WTC11 (cell line): ENCODE measurements around the gene HDDC3. TPM values are rescaled to one million over a fixed set of nuclear protein-coding genes. Genes with fewer than 3 reads are reported as not detected.

ENCODE experiments used
- ATAC-seq: fragments of 200-7000 bp; cut with Tn5 transposase; 2 replicates; pipeline ENCODE4 v1.10.0; 2021; ENCODE audit warnings: mild to moderate bottlenecking, moderate library complexity
- CTCF ChIA-PET: fragments of 300-600 bp; sonication (Branson Sonifier 250); formaldehyde crosslinking; loops from one replicate; lab custom pipeline; 2021; ENCODE audit warnings: antibody characterized with exemption; lab: Charles Lee
- POLR2A ChIA-PET: fragments of 350-600 bp; sonication (Branson Sonifier 250); formaldehyde crosslinking; loops from one replicate; lab custom pipeline; 2021; ENCODE audit warnings: antibody characterized with exemption; lab: Charles Lee
- DNase-seq: peaks from one replicate; pipeline ENCODE4 v3.0.0; 2021; ENCODE audit warnings: low spot score
- H3K27ac Mint-ChIP-seq: 2 replicates; pipeline ENCODE4 v1.8.0; 2021; ENCODE audit warnings: mixed read lengths
- H3K27me3 Mint-ChIP-seq: 2 replicates; pipeline ENCODE4 v1.8.0; 2021; ENCODE audit warnings: low read depth, mild to moderate bottlenecking, moderate library complexity, mixed read lengths
- H3K36me3 Mint-ChIP-seq: 2 replicates; pipeline ENCODE4 v1.8.0; 2021; ENCODE audit warnings: mixed read lengths
- H3K4me1 Mint-ChIP-seq: 2 replicates; pipeline ENCODE4 v1.8.0; 2022; ENCODE audit warnings: mixed read lengths
- H3K4me3 Mint-ChIP-seq: 2 replicates; pipeline ENCODE4 v1.8.0; 2021; ENCODE audit warnings: mild to moderate bottlenecking, moderate library complexity, mixed read lengths
- H3K9me3 Mint-ChIP-seq: 2 replicates; pipeline ENCODE4 v1.8.0; 2021; ENCODE audit warnings: mixed read lengths
- ATF1 ChIP-seq: sonication (generic); formaldehyde crosslinking; IDR thresholded peaks from 2 replicates; pipeline ENCODE4 v1.8.1; 2023; ENCODE audit warnings: mild to moderate bottlenecking, moderate library complexity, missing genetic modification reagents
- ESRRA ChIP-seq: sonication (generic); formaldehyde crosslinking; IDR thresholded peaks from 2 replicates; pipeline ENCODE4 v1.8.1; 2022; ENCODE audit warnings: mild to moderate bottlenecking, missing genetic modification reagents, borderline replicate concordance
- GABPB1 ChIP-seq: sonication (generic); formaldehyde crosslinking; IDR thresholded peaks from 2 replicates; pipeline ENCODE4 v1.8.1; 2023; ENCODE audit warnings: mild to moderate bottlenecking, missing genetic modification reagents
- NFATC4 ChIP-seq: fragments of 250-450 bp; sonication (Bioruptor Pico); IDR thresholded peaks from 2 replicates; pipeline ENCODE4 v1.9.0; 2021; ENCODE audit warnings: mild to moderate bottlenecking
- NFE2L1 ChIP-seq: sonication (generic); formaldehyde crosslinking; IDR thresholded peaks from 2 replicates; pipeline ENCODE4 v1.8.1; 2023; ENCODE audit warnings: missing genetic modification reagents
- PRRX2 ChIP-seq: fragments of 250-450 bp; sonication (Bioruptor Pico); IDR thresholded peaks from 2 replicates; pipeline ENCODE4 v1.8.0; 2021; ENCODE audit warnings: mild to moderate bottlenecking
- SMAD4 ChIP-seq: sonication (generic); formaldehyde crosslinking; IDR thresholded peaks from 2 replicates; pipeline ENCODE4 v1.8.0; 2022; ENCODE audit warnings: mild to moderate bottlenecking, missing genetic modification reagents
- ZMAT4 ChIP-seq: fragments of 250-450 bp; sonication (Bioruptor Pico); IDR thresholded peaks from 2 replicates; pipeline ENCODE4 v1.9.0; 2021; ENCODE audit warnings: mild to moderate bottlenecking
- ZNF138 ChIP-seq: sonication (generic); formaldehyde crosslinking; conservative IDR thresholded peaks from 2 replicates; pipeline ENCODE4 v1.8.1; 2022; ENCODE audit warnings: mild to moderate bottlenecking, moderate library complexity, missing genetic modification reagents
- ZNF423 ChIP-seq: fragments of 250-450 bp; sonication (Bioruptor Pico); IDR thresholded peaks from 2 replicates; pipeline ENCODE4 v2.1.2; 2022; ENCODE audit warnings: mild to moderate bottlenecking, moderate library complexity
- total RNA-seq: library from RNA; stranded (reverse); gene quantifications from 3 replicates; pipeline ENCODE4 v1.2.3, GENCODE V29; 2021
- TF ChIP-seq, protein P1 (sequence below): sonication (generic); formaldehyde crosslinking; conservative IDR thresholded peaks from 2 replicates; pipeline ENCODE4 v1.8.1; 2023; ENCODE audit warnings: mild to moderate bottlenecking, low read depth, missing genetic modification reagents, moderate library complexity
- TF ChIP-seq, protein P2 (sequence below): sonication (generic); formaldehyde crosslinking; IDR thresholded peaks from 2 replicates; pipeline ENCODE4 v1.8.1; 2023; ENCODE audit warnings: mild to moderate bottlenecking, missing genetic modification reagents
- TF ChIP-seq, protein P3 (sequence below): sonication (generic); formaldehyde crosslinking; IDR thresholded peaks from 2 replicates; pipeline ENCODE4 v1.8.1; 2022; ENCODE audit warnings: missing genetic modification reagents, borderline replicate concordance
- TF ChIP-seq, protein P4 (sequence below): sonication (generic); formaldehyde crosslinking; IDR thresholded peaks from 2 replicates; pipeline ENCODE4 v1.8.0; 2022; ENCODE audit warnings: mild to moderate bottlenecking, missing genetic modification reagents

Gene HDDC3
- total RNA-seq, 1 experiment from 2014 or later = 16.4 TPM

- no peak overlapping the region for H3K27ac Mint-ChIP-seq
- peak; percentile 63 for TF ChIP-seq ZNF423 (CRISPR knock-in tag)
- TF ChIP-seq, protein P1, sequence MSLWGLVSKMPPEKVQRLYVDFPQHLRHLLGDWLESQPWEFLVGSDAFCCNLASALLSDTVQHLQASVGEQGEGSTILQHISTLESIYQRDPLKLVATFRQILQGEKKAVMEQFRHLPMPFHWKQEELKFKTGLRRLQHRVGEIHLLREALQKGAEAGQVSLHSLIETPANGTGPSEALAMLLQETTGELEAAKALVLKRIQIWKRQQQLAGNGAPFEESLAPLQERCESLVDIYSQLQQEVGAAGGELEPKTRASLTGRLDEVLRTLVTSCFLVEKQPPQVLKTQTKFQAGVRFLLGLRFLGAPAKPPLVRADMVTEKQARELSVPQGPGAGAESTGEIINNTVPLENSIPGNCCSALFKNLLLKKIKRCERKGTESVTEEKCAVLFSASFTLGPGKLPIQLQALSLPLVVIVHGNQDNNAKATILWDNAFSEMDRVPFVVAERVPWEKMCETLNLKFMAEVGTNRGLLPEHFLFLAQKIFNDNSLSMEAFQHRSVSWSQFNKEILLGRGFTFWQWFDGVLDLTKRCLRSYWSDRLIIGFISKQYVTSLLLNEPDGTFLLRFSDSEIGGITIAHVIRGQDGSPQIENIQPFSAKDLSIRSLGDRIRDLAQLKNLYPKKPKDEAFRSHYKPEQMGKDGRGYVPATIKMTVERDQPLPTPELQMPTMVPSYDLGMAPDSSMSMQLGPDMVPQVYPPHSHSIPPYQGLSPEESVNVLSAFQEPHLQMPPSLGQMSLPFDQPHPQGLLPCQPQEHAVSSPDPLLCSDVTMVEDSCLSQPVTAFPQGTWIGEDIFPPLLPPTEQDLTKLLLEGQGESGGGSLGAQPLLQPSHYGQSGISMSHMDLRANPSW = no peak
- TF ChIP-seq, all 79 proteins: peak for 1
- POLR2A ChIA-PET = no interaction called here
- CTCF ChIA-PET = interaction anchor here (1.0 to 5.5 kb wide), 4 partner anchors 9 to 251 kb away, joined by 3 to 63 read pairs (median 5); partner anchors contain the start of genes HDDC3 and UNC45A
- H3K4me3 Mint-ChIP-seq = no peak overlapping the region
- H3K4me1 Mint-ChIP-seq = no peaks in the 10 kb centered on the region
- H3K9me3 Mint-ChIP-seq = no peaks in the 10 kb centered on the region
- no peak for ATAC-seq
- no peaks in the 10 kb centered on the region for H3K36me3 Mint-ChIP-seq
- DNase-seq = no peak
- no peaks in the 10 kb centered on the region for H3K27me3 Mint-ChIP-seq
Measured at GRCh38 chr15:90893175-90894090, 38.9 kb downstream of the HDDC3 start.

DNA sequence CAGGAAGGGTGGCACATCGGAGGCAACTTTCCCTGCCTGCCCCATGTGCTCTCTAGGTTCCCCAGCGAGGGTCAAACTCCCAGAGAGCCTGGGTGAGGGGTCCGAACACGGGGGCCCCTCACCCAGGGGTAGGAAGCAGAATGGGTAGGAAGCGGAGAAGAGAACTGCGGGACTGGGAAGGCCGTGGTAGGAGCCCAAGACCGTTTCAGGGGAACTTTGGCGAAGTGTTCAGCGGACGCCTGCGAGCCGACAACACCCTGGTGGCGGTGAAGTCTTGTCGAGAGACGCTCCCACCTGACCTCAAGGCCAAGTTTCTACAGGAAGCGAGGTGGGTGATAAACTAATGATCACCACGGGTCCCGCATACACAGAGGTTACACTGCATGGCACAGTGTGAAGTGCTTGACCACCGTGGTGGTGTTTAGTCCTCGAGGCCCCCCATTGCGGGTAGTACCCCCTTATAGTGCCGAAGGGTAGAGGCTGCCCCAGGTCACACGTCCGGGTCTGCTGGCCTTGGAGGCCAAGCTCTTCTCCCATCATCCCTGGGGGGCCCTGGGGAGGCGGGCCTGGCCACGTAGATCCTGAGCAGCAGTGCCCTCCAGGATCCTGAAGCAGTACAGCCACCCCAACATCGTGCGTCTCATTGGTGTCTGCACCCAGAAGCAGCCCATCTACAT, 39.7 kb downstream of the HDDC3 start:
- H3K27me3 Mint-ChIP-seq = no peaks in the 10 kb centered on the region
- no peak overlapping the region for H3K27ac Mint-ChIP-seq
- CTCF ChIA-PET = interaction anchor here (1.0 to 1.9 kb wide), 3 partner anchors 10 to 250 kb away, joined by 3 to 6 read pairs (median 4); no protein-coding TSS in a partner anchor
- H3K4me1 Mint-ChIP-seq = no peaks in the 10 kb centered on the region
- no peak for DNase-seq
- TF ChIP-seq, protein P2, sequence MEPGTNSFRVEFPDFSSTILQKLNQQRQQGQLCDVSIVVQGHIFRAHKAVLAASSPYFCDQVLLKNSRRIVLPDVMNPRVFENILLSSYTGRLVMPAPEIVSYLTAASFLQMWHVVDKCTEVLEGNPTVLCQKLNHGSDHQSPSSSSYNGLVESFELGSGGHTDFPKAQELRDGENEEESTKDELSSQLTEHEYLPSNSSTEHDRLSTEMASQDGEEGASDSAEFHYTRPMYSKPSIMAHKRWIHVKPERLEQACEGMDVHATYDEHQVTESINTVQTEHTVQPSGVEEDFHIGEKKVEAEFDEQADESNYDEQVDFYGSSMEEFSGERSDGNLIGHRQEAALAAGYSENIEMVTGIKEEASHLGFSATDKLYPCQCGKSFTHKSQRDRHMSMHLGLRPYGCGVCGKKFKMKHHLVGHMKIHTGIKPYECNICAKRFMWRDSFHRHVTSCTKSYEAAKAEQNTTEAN (CRISPR knock-in tag) = no peak
- TF ChIP-seq PRRX2 (CRISPR knock-in tag) (no peak), ZMAT4 (no peak), ZNF138 (CRISPR knock-in tag) (no peak)
- POLR2A ChIA-PET = no interaction called here
- ATAC-seq = no peak
- no peaks in the 10 kb centered on the region for H3K9me3 Mint-ChIP-seq
- no peaks in the 10 kb centered on the region for H3K36me3 Mint-ChIP-seq
- no peak overlapping the region for H3K4me3 Mint-ChIP-seq

- H3K27ac Mint-ChIP-seq = no peak overlapping the region
Measured at GRCh38 chr15:90892023-90892422, 40.3 kb downstream of the HDDC3 start.

More at GRCh38 chr15:90892023-90892422, 40.3 kb downstream of the HDDC3 start:
- ATAC-seq = no peak
- Mint-ChIP-seq H3K36me3 (no peaks in the 10 kb centered on the region), H3K9me3 (no peaks in the 10 kb centered on the region)
- TF ChIP-seq ESRRA (CRISPR knock-in tag) = no peak
- TF ChIP-seq SMAD4 (CRISPR knock-in tag) = no peak
- TF ChIP-seq, protein P3, sequence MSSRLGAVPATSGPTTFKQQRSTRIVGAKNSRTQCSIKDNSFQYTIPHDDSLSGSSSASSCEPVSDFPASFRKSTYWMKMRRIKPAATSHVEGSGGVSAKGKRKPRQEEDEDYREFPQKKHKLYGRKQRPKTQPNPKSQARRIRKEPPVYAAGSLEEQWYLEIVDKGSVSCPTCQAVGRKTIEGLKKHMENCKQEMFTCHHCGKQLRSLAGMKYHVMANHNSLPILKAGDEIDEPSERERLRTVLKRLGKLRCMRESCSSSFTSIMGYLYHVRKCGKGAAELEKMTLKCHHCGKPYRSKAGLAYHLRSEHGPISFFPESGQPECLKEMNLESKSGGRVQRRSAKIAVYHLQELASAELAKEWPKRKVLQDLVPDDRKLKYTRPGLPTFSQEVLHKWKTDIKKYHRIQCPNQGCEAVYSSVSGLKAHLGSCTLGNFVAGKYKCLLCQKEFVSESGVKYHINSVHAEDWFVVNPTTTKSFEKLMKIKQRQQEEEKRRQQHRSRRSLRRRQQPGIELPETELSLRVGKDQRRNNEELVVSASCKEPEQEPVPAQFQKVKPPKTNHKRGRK (CRISPR knock-in tag) = no peak
- no peak for TF ChIP-seq ATF1 (CRISPR knock-in tag)
- TF ChIP-seq NFATC4 = no peak
- TF ChIP-seq, protein P4, sequence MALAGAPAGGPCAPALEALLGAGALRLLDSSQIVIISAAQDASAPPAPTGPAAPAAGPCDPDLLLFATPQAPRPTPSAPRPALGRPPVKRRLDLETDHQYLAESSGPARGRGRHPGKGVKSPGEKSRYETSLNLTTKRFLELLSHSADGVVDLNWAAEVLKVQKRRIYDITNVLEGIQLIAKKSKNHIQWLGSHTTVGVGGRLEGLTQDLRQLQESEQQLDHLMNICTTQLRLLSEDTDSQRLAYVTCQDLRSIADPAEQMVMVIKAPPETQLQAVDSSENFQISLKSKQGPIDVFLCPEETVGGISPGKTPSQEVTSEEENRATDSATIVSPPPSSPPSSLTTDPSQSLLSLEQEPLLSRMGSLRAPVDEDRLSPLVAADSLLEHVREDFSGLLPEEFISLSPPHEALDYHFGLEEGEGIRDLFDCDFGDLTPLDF (CRISPR knock-in tag) = no peak
- no peak for TF ChIP-seq NFE2L1
- no peak for TF ChIP-seq GABPB1 (CRISPR knock-in tag)
- TF ChIP-seq, all 79 proteins: peak for 0
- ChIA-PET CTCF (interaction anchor here (1.0 to 1.9 kb wide), 3 partner anchors 10 to 250 kb away, joined by 3 to 6 read pairs (median 4); no protein-coding TSS in a partner anchor), POLR2A (no interaction called here)
- Mint-ChIP-seq H3K27me3 (no peaks in the 10 kb centered on the region), H3K4me1 (no peaks in the 10 kb centered on the region), H3K4me3 (no peak overlapping the region)
- DNase-seq = no peak
